Non-pigmented ciliary epithelial cell (primary cell): Measurements from ENCODE around the gene CLTA.
A peak's percentile ranks its signal among the peaks of the same experiment; 100 is the strongest.
"Not testable (repeated sequence)": the region's sequence is repeated elsewhere in the genome, so short reads cannot be mapped to it uniquely, and the experiment has no call there.

Experiments used
- DNase-seq: peaks from one replicate; pipeline ENCODE4 v3.0.0-alpha.2; 2010; ENCODE audit warnings: low read depth

CLTA gene

GRCh38 chr9:36158917-36159316, 31.8 kb upstream of the CLTA start:
- DNase-seq: no peak

GRCh38 chr9:36159509-36159908, 31.2 kb upstream of the CLTA start:
- not testable (repeated sequence) for DNase-seq

GRCh38 chr9:36160126-36160525, 30.6 kb upstream of the CLTA start:
- DNase-seq: not testable (repeated sequence)

- no peak for DNase-seq
Observed at GRCh38 chr9:36161187-36161586, 29.5 kb upstream of the CLTA start.

GRCh38 chr9:36162211-36162738, 28.4 kb upstream of the CLTA start:
- no peak for DNase-seq

GRCh38 chr9:36163049-36163785, 27.5 kb upstream of the CLTA start:
- DNase-seq: peak; percentile 56

- DNase-seq: peak; percentile 42
Observed at GRCh38 chr9:36163786-36164170, 26.9 kb upstream of the CLTA start.

GRCh38 chr9:36164372-36164771, 26.3 kb upstream of the CLTA start:
- DNase-seq: no peak

GRCh38 chr9:36164989-36165388, 25.7 kb upstream of the CLTA start:
- no peak for DNase-seq

GRCh38 chr9:36165826-36166167, 24.9 kb upstream of the CLTA start:
- no peak for DNase-seq

GRCh38 chr9:36166168-36166927, 24.4 kb upstream of the CLTA start:
- DNase-seq: peak; percentile 41

GRCh38 chr9:36169166-36169565, 21.6 kb upstream of the CLTA start, which contains the start of gene CCIN:
Gene CCIN (plus strand): TSS chr9:36169388. CDS start chr9:36169503, 115 bp downstream.
- no peak for DNase-seq

GRCh38 chr9:36169708-36170107, 21.0 kb upstream of the CLTA start:
- no peak for DNase-seq

GRCh38 chr9:36170531-36170930, 20.2 kb upstream of the CLTA start:
- no peak for DNase-seq

- DNase-seq: no peak
Observed at GRCh38 chr9:36173861-36174260, 16.9 kb upstream of the CLTA start.

- DNase-seq: no peak
Observed at GRCh38 chr9:36174271-36174670, 16.4 kb upstream of the CLTA start.

GRCh38 chr9:36174731-36175130, 16.0 kb upstream of the CLTA start:
- no peak for DNase-seq

GRCh38 chr9:36175209-36175608, 15.5 kb upstream of the CLTA start:
- DNase-seq: not testable (repeated sequence)

- not testable (repeated sequence) for DNase-seq
Observed at GRCh38 chr9:36176496-36176895, 14.2 kb upstream of the CLTA start.

GRCh38 chr9:36177571-36177970, 13.2 kb upstream of the CLTA start:
- DNase-seq: no peak

GRCh38 chr9:36180243-36180642, 10.5 kb upstream of the CLTA start:
- DNase-seq: not testable (repeated sequence)

GRCh38 chr9:36187414-36187813, 3.3 kb upstream of the CLTA start:
- no peak for DNase-seq

- no peak for DNase-seq
Observed at GRCh38 chr9:36188212-36188611, 2.5 kb upstream of the CLTA start.
